Activated CD4-positive, alpha-beta T cell treated with anti-CD3 and anti-CD28 coated beads, Interleukin-2, amount 50 U/mL, for 4 hours (primary cell): ENCODE data around the gene POLR1E.

Experiments used
- DNase-seq, 2 experiments: peaks; one replicate each; pipeline ENCODE4 v3.0.0-alpha.2; 2020

POLR1E gene

DNA sequence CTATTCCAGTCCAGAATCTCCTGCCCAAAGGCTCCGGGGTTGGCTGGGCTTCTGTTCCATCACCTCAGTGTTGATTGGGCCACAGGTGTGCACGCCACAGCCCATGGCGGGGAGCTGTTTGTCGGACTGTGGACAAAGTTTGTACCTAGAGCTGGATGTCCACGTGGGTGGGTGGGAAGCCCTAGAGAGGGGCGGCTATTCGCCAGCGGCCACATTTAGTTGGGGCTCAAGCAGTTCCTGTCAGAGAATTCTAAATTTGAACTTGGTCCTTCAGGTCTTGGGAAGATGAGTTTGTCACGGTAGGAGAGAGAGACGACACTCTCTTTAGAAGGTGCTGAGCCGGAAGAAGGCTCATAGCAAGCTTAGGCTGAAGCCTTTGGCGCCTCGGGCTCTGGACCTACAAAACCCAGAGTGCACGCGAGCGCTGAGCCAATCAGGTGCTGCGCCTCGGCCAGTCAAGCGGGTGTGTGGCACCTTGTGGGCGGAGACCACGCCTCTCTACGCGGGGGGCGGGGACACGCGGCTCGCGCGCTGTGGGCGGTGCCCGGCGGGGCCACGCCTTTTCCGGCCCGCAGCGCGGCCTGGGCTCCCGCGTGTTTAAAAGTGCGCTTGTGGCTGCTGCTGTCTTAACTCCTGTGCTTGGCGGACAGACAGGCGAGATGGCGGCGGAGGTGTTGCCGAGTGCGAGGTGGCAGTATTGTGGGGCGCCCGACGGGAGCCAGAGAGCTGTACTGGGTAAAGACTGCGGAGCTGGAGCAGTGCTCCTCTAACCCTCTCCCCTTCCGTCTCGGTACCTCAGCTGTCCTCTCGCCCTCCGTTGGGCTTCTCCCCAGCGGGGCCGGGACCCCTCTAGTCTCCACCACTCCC, at the start of gene POLR1E:
TSS of gene POLR1E (plus strand) at position 560 of the 867 bp plus-strand sequence. CDS start at position 660, 100 bp downstream.
- peak; percentile 94 for DNase-seq

- no peak for DNase-seq
These were observed 49.2 kb upstream of the POLR1E start for GRCh38 chr9:37436540-37436939.

- DNase-seq = no peak
These were observed 48.7 kb upstream of the POLR1E start for GRCh38 chr9:37437010-37437409.

DNA sequence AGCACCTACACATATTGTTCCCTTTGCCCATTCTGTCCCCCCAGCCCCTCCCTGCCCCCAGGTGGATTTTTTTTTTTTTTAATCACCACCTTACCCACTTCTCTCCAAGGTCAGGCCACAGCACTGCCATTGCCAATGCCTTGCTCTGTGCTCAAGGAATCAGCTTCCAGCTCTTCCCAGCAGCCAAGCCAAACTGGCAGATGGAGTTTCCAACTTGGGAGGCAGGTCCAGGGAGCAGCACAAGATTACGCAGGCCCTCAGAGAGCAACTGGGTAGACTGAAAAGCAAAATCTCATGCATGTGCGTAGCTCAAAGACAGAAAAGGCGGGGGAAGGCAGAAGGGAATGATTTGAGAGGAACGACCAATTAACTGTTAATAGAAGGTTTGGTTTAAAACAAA, 48.1 kb upstream of the POLR1E start:
- DNase-seq = no peak

DNA sequence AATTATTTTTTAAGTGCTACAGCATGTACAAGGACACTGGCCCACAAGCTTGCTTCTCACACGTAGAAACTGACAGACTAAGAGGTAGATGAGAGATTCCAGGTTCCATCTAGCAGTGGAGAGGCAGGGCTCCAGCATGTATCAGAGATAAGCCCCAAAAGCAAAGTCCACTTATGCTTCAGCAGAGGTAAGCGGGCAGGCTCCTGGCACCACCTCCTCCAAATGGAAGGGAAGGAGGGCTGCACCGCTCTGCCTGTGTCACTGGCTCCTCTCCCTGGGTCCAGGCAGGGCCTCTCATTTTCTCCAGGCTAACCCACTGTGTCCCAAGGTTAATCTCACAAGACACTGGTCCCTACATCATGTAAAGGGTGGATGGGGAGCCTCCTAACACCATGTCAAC, 47.4 kb upstream of the POLR1E start:
- no peak for DNase-seq

GRCh38 chr9:37441776-37442370, 43.9 kb upstream of the POLR1E start:
- no peak for DNase-seq

DNA sequence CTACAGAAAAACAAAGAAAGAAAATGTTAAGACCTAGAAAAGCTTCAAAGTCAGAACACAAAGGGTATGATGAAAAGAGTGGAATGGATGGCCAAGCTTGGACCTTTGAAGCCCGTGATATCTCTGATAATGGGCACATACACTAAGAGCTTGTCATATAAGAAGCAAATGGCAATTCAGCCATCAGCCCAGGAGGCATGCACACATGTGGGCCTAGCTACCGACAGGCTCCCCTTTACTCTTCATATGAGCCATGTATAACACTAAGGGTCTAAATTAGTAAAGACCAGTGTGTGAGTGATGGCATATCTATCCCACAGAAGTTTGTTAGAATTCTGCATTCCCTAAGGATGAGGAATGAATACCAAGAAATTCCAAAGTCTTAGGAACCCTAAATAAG, 43.2 kb upstream of the POLR1E start:
- no peak for DNase-seq

- DNase-seq = no peak
These were observed 42.2 kb upstream of the POLR1E start for GRCh38 chr9:37443566-37443965.

DNA sequence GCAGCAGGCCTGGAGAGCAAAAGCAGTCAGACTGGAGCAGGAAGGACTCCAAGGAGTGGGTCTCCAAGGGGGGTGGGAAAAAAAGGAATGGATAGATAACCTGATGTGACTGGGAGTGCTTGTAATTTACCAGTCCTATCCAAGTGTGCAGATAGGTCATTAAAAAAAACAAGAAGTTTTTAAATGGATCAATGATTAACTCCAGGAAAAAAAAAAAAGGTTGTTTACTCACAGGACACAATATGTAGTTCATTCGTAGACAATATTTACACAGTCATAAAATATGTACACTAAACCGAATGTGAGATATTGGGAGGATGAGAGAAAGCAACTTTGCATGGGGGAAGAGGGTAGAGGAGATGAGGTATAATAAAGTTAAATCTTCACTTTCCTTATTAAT, 40.9 kb upstream of the POLR1E start:
- DNase-seq = no peak

DNA sequence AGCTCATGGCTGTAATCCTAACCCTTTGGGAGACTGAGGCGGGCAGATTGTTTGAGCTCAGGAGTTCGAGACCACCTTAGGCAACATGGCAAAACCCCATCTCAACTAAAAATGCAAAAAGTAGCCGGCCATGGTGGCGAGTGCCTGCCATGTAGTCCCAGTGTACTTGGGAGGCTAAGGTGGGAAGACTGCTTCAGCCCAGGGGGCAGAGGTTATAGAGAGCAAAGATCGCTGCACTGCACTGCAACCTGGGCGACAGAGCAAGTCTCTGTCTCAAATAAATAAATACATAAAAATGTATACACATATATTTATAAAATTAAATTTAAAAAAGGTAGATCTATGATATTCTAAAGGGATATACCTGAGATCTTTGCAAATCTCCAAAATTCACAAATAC, 39.9 kb upstream of the POLR1E start:
- DNase-seq = no peak

DNA sequence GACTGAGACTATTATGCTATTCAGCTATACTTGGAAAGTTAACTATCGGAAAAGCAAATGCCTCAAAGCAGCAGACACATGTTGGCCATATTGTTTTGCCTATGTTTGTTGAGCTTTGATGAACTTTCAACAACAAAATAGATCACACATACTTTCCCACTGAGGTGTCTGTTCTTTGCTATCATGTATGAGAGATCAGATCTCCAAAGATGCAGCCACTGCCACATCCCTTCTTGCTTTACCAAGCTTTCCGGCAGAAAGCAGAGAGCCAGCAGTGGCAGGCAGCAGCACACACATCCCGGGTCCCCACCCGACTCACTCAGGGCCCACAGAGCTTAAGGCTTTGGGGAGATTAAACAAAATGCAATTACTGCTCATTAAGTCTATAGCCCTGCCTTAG, 39.3 kb upstream of the POLR1E start:
- DNase-seq = no peak

- no peak for DNase-seq
These were observed 38.6 kb upstream of the POLR1E start for GRCh38 chr9:37447111-37447510.

GRCh38 chr9:37449862-37450632, 35.7 kb upstream of the POLR1E start:
- DNase-seq = no peak

GRCh38 chr9:37451628-37452027, 34.1 kb upstream of the POLR1E start:
- DNase-seq = no peak

DNA sequence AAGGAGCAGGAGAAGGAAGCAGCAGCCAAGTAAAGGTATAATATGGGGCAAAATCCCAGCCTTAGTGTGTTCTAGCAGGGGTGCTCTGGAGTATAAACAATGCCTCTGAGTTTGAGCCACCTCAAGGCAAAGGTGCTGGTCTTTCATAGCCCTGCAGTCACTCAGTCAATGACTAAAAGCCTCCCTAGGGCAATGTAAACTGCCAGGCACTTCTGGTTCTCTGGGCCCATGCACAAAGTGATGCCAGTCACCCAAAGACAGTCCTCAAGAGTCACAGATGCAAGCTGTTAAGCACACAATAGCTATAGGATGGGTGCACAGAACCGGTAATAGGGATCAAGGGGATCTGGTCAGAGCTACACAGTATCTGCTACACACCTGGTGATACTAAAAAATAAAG, 33.1 kb upstream of the POLR1E start:
- DNase-seq = no peak

DNA sequence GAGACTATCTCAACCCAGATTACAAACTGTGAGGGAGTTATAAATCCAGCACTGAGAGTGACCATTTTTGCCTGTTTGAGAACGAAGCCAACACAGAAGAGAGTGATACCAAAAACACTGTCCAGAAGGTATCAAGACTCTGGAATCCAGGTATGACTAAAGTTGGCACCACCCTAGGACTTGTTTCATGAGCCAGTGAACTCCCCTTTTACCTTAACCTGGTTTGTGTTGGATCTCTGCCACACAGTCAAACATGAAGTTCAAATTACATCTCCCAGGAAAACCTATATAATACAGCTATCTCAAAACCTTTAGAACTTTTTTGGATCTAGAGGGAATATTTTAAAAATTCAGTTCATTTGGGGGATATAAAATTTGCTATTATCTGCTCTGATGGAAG, 31.9 kb upstream of the POLR1E start:
- DNase-seq = no peak

- DNase-seq = no peak
These were observed 31.5 kb upstream of the POLR1E start for GRCh38 chr9:37454238-37454637.

GRCh38 chr9:37455884-37456647, 29.7 kb upstream of the POLR1E start:
- no peak for DNase-seq

DNA sequence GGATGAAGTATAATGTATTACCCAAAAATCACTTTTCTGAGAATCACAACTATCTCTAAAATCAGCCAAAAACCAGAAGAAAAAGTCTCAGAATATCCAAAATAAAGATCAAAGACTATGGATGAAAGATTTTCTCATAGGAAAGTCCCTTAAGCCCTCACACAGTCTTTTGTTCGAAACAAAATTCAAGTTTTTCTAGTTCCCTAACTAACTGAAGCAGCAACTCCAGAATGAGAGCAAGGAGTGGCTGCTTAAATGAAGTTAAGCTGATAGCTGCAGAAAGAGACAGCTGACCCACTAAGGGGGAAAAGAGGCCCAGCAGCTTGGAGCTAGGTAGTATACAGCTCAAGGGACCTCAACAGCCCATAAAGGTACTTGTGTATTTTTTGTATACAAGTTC, 28.9 kb upstream of the POLR1E start:
- no peak for DNase-seq

- no peak for DNase-seq
These were observed 21.7 kb upstream of the POLR1E start for GRCh38 chr9:37464006-37464405.

DNA sequence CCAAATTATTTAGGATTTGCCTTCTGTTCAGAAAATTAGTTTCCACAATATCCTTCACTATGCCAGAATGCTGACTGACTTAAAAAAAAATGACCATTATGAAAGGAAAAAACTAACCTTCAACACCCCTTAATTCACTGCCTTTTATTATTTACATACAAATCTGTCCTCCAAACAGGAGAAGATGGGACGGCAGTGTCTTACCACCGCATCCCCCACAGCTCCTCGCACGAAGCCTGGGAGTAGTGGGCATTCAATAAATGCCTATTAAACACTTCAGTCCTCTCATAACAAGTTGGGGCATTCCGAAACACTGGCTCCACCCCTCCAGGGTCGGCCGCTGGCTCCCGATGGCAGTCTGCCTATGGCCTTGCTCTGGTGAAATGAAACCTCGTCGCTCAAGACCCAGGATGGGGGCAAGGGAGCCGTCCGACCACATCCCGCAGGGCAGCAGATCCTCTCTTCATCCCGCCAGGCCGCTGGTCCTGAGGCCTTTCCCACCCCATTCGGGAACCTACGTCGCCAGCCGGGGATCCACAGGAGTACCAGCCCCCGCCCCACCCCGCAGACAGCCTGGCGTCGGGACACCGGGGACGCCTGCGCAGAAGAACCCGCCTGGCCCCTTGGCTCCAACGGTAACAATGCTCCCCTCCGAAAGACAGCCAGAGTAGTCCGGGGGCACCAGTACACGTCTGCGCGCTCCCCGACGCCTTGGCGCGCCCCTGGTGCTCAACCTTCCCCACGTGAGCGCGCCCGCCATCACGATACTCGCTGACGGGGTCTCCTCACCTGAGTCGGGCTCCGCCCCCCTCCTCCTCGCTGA, 21.1 kb upstream of the POLR1E start:
- peak; percentile 59 to 80 for DNase-seq
